Nephron progenitor cell (in vitro differentiated cells): ENCODE results near the gene TRABD2B.

Experiments
- DNase-seq: peaks from one replicate; pipeline ENCODE4 v3.0.0; 2021
- H3K27ac Mint-ChIP-seq: 2 replicates; pipeline ENCODE4 v1.8.0; 2021; ENCODE audit warnings: mild to moderate bottlenecking, moderate library complexity, mixed read lengths
- H3K27me3 Mint-ChIP-seq: 2 replicates; pipeline ENCODE4 v1.8.0; 2021; ENCODE audit warnings: mild to moderate bottlenecking, low read depth, mixed read lengths; ENCODE audit not compliant: poor library complexity
- H3K36me3 Mint-ChIP-seq: 2 replicates; pipeline ENCODE4 v1.8.0; 2021; ENCODE audit warnings: low read depth, mixed read lengths
- H3K4me1 Mint-ChIP-seq: 2 replicates; pipeline ENCODE4 v1.8.0; 2021; ENCODE audit warnings: mixed read lengths
- H3K4me3 Mint-ChIP-seq: 2 replicates; pipeline ENCODE4 v1.8.0; 2021; ENCODE audit warnings: mild to moderate bottlenecking, moderate library complexity, mixed read lengths
- H3K9me3 Mint-ChIP-seq: 2 replicates; pipeline ENCODE4 v1.8.0; 2021; ENCODE audit warnings: mild to moderate bottlenecking, moderate library complexity, mixed read lengths
- CTCF ChIP-seq: fragments of 200-600 bp; sonication (generic); IDR thresholded peaks from 2 replicates; pipeline ENCODE4 v1.5.0; 2021; ENCODE audit warnings: antibody characterized with exemption

The TRABD2B gene

GRCh38 chr1:47999097-47999496, 1.9 kb upstream of the TRABD2B start:
- H3K36me3 Mint-ChIP-seq, result peaks cover 4% of the 10 kb centered on the region
- TF ChIP-seq CTCF, result no peak
- H3K27ac Mint-ChIP-seq, result no peak overlapping the region
- no peaks in the 10 kb centered on the region for H3K9me3 Mint-ChIP-seq
- DNase-seq, result no peak
- H3K4me1 Mint-ChIP-seq, result peaks cover 73% of the 10 kb centered on the region
- no peak overlapping the region for H3K4me3 Mint-ChIP-seq
- H3K27me3 Mint-ChIP-seq, result peaks cover 52% of the 10 kb centered on the region

GRCh38 chr1:47998396-47998990, 1.3 kb upstream of the TRABD2B start:
- Mint-ChIP-seq H3K4me3 (peak overlapping the region; percentile 80), H3K4me1 (peaks cover 79% of the 10 kb centered on the region), H3K27me3 (peaks cover 54% of the 10 kb centered on the region), H3K9me3 (no peaks in the 10 kb centered on the region), H3K27ac (no peak overlapping the region), H3K36me3 (peaks cover 10% of the 10 kb centered on the region)
- DNase-seq, result no peak
- TF ChIP-seq CTCF, result no peak

- Mint-ChIP-seq H3K4me3 (peak overlapping the region; percentile 97), H3K27me3 (peaks cover 57% of the 10 kb centered on the region), H3K27ac (peak overlapping the region; percentile 47), H3K9me3 (no peaks in the 10 kb centered on the region), H3K36me3 (peaks cover 22% of the 10 kb centered on the region), H3K4me1 (peaks cover 87% of the 10 kb centered on the region)
- DNase-seq, result peak; percentile 53
- no peak for TF ChIP-seq CTCF
Measured at GRCh38 chr1:47996406-47997226, 569 bp downstream of the TRABD2B start.

GRCh38 chr1:47996060-47996405, 1.2 kb downstream of the TRABD2B start:
- peak overlapping the region; percentile 97 for H3K4me3 Mint-ChIP-seq
- peaks cover 28% of the 10 kb centered on the region for H3K36me3 Mint-ChIP-seq
- no peak for TF ChIP-seq CTCF
- H3K9me3 Mint-ChIP-seq, result no peaks in the 10 kb centered on the region
- H3K27ac Mint-ChIP-seq, result peak overlapping the region; percentile 47
- peaks cover 54% of the 10 kb centered on the region for H3K27me3 Mint-ChIP-seq
- no peak for DNase-seq
- peaks cover 88% of the 10 kb centered on the region for H3K4me1 Mint-ChIP-seq

- peaks cover 33% of the 10 kb centered on the region for H3K36me3 Mint-ChIP-seq
- H3K4me1 Mint-ChIP-seq, result peaks cover 87% of the 10 kb centered on the region
- no peak overlapping the region for H3K27ac Mint-ChIP-seq
- peak overlapping the region; percentile 97 for H3K4me3 Mint-ChIP-seq
- no peak for TF ChIP-seq CTCF
- no peaks in the 10 kb centered on the region for H3K9me3 Mint-ChIP-seq
- peaks cover 52% of the 10 kb centered on the region for H3K27me3 Mint-ChIP-seq
- DNase-seq, result no peak
Measured at GRCh38 chr1:47995306-47996050, 1.7 kb downstream of the TRABD2B start.
